Adrenal gland (tissue), 12 donors: ENCODE data around the gene RIBC2. TPM values are rescaled to one million over a fixed set of nuclear protein-coding genes. Genes with fewer than 3 reads are reported as not detected.
"Not testable (repeated sequence)": the region's sequence is repeated elsewhere in the genome, so short reads cannot be mapped to it uniquely, and the experiment has no call there.

Experiments
- DNase-seq, 7 donors: peaks; one replicate each; pipeline ENCODE4 v3.0.0-alpha.2; 2019 to 2020
- H3K27ac ChIP-seq, 5 donors: fragments of 200-600 bp; sonication (generic) in 4 of 5; 1 replicate in 3 of 5; 2 replicates in 2 of 5; pipeline versions ENCODE4 v1.5.1 to v1.8.0; 2016 to 2020; ENCODE audit warnings: mild to moderate bottlenecking in 1 of 5
- H3K27me3 ChIP-seq: fragments of 200-600 bp; 2 replicates; pipeline ENCODE4 v1.8.0; 2021
- H3K36me3 ChIP-seq, 2 donors: fragments of 200-600 bp; replicated peaks in 1 of 2; 1 replicate in 1 of 2; 2 replicates in 1 of 2; pipeline versions ENCODE4 v1.5.1 to v1.8.0; 2018 to 2022
- H3K4me1 ChIP-seq, 2 donors: fragments of 200-600 bp; replicated peaks in 1 of 2; 1 replicate in 1 of 2; 2 replicates in 1 of 2; pipeline versions ENCODE4 v1.5.1 to v1.8.0; 2018 to 2021
- H3K4me3 ChIP-seq, 4 donors: fragments of 200-600 bp; sonication (generic) in 3 of 4; one replicate each; pipeline ENCODE4 v1.5.1; 2016 to 2018
- H3K9me3 ChIP-seq, 3 donors: fragments of 200-600 bp; sonication (generic) in 1 of 3; replicated peaks in 1 of 3; 1 replicate in 2 of 3; 2 replicates in 1 of 3; pipeline versions ENCODE4 v1.5.1 to v1.8.0; 2016 to 2021
- CTCF ChIP-seq, 6 experiments: fragments of 450-650 bp in 4 of 6; fragments of 200-600 bp in 2 of 6; sonication (generic) in 1 of 6; IDR thresholded peaks; 1 replicate in 5 of 6; 2 replicates in 1 of 6; pipeline versions ENCODE4 v1.5.1 to v1.8.0; 2016 to 2021; ENCODE audit warnings: antibody characterized with exemption in 6 of 6, mild to moderate bottlenecking in 2 of 6, moderate library complexity in 1 of 6
- POLR2A ChIP-seq, 2 donors: fragments of 450-650 bp; IDR thresholded peaks; one replicate each; pipeline ENCODE4 v1.6.1; 2017; ENCODE audit warnings: antibody characterized with exemption in 2 of 2, mild to moderate bottlenecking in 2 of 2, moderate library complexity in 1 of 2
- WGBS, 4 donors: extraction: QIAGEN DNeasy Blood & Tissue Kit in 2 of 4; methylation state at CpG; one replicate each; pipeline versions ENCODE4 v1.1.5 to v1.1.7; 2013 to 2017; 5-methylcytosine and 5-hydroxymethylcytosine counted together
- intact Hi-C, 2 donors: fragments of 100-400 bp; cut with DNase I; formaldehyde crosslinking; loops; one replicate each; pipeline versions ENCODE4 v1.14.1 to v1.15.0; 2022 to 2023
- polyA plus RNA-seq, 3 donors: library from polyadenylated mRNA; stranded (reverse); fragments of 200-250 nt in 2 of 3; fragments of 350-450 nt in 1 of 3; fragmentation: Illumina TruSeq in 1 of 3; extraction: RNeasy Lipid Tissue Mini Kit (QIAGEN cat#74804) in 1 of 3; gene quantifications; one replicate each; pipeline ENCODE4 v1.2.3, GENCODE V29; 2013 to 2014
- total RNA-seq, 9 donors: library from RNA; depleted of rRNA in 4 of 9; stranded (reverse); fragments of >200 nt in 4 of 9; fragments of 120-200 nt in 1 of 9; fragmentation: NEBNext Ultra II Directional in 1 of 9; extraction: Animal tissue kit (Norgen Biotek cat#: 25700) in 1 of 9; gene quantifications; one replicate each; pipeline versions ENCODE4 v1.1.0 to v1.2.4, GENCODE V29; 2013 to 2023
- donor health status: healthy with polysubstance abuse.
- donor health status: Bipolar disorder and iron deficiency.
- donor health status: DM: yes; HTN: yes; CAD: no.
- donor health status: DM: no; HTN: no; CAD: no.
- donor health status: DM: no; HTN: no; CAD: no.
- donor health status: DM: yes; HTN: yes; CAD: no.

RIBC2 gene
- total and polyA plus RNA-seq, 12 donors = 0.14 to 1.3 (median 0.33) TPM; not detected in 2

- H3K4me1 ChIP-seq = peaks cover 0 to 5% of the 10 kb centered on the region in 2 donors
- H3K27me3 ChIP-seq = no peaks in the 10 kb centered on the region
- TF ChIP-seq CTCF (IDR thresholded peaks at IDR 0.05) (no peak), POLR2A (IDR thresholded peaks at IDR 0.05) (no peak)
- H3K36me3 ChIP-seq = no peaks in the 10 kb centered on the region
- WGBS, 4 donors = 77 to 95% (median 87%) methylated on average over 7 to 19 of the region's 19 CpGs
- no peaks in the 10 kb centered on the region for H3K9me3 ChIP-seq
- no peak overlapping the region for H3K4me3 ChIP-seq
- no peak for DNase-seq
- no peak overlapping the region for H3K27ac ChIP-seq
- intact Hi-C loops = loop anchor here (5.0 to 10.0 kb wide), 3 partner anchors 159 to 326 kb away; no protein-coding TSS in a partner anchor
These were observed 17.4 kb downstream of the RIBC2 start for GRCh38 chr22:45430871-45431270.

GRCh38 chr22:45434981-45435380 is 21.5 kb downstream of the RIBC2 start:
- no peaks in the 10 kb centered on the region for H3K36me3 ChIP-seq
- H3K4me3 ChIP-seq = no peak overlapping the region
- no peaks in the 10 kb centered on the region for H3K9me3 ChIP-seq
- H3K27me3 ChIP-seq = peaks cover 3% of the 10 kb centered on the region
- DNase-seq = no peak
- TF ChIP-seq POLR2A (IDR thresholded peaks at IDR 0.05) (no peak), CTCF (IDR thresholded peaks at IDR 0.05) (no peak)
- WGBS, 4 donors = 75 to 84% (median 80%) methylated on average over 4 to 6 of the region's 6 CpGs
- H3K27ac ChIP-seq = peak overlapping the region in 1 of 5 donors; percentile 69
- H3K4me1 ChIP-seq = peaks cover 0 to 5% of the 10 kb centered on the region in 2 donors
- intact Hi-C loops = loop anchor here (2.0 to 10.0 kb wide), 4 partner anchors 163 to 330 kb away; no protein-coding TSS in a partner anchor

GRCh38 chr22:45435544-45436139 is 22.1 kb downstream of the RIBC2 start:
- intact Hi-C loops = loop anchor here in 1 of 2 donors (2.0 to 10.0 kb wide), 2 partner anchors 165 to 331 kb away; no protein-coding TSS in a partner anchor
- Histone ChIP-seq H3K9me3 (no peaks in the 10 kb centered on the region), H3K36me3 (no peaks in the 10 kb centered on the region), H3K27ac (peak overlapping the region in 2 of 5 donors; percentile 51 to 69), H3K4me1 (peaks cover 0 to 5% of the 10 kb centered on the region in 2 donors), H3K4me3 (no peak overlapping the region), H3K27me3 (peaks cover 4% of the 10 kb centered on the region)
- peak; percentile 84 to 96 (median 91) for DNase-seq
- TF ChIP-seq POLR2A (IDR thresholded peaks at IDR 0.05) = no peak
- peak; percentile 95 to 98 (median 98) for TF ChIP-seq CTCF (IDR thresholded peaks at IDR 0.05)
- 2 to 5% (median 3%) methylated on average over 19 to 20 of the region's 20 CpGs for whole genome bisulfite sequencing, 4 donors

- not testable (repeated sequence) for H3K4me1 ChIP-seq, H3K36me3 ChIP-seq, H3K27me3 ChIP-seq, DNase-seq, H3K9me3 ChIP-seq, H3K27ac ChIP-seq, H3K4me3 ChIP-seq
- intact Hi-C loops = loop anchor here in 1 of 2 donors (10.0 kb wide), 1 partner anchor 332 kb away; no protein-coding TSS in a partner anchor
- WGBS, 4 donors = 73 to 96% (median 82%) methylated on average over 7 to 34 of the region's 34 CpGs
These were observed 23.5 kb downstream of the RIBC2 start for GRCh38 chr22:45436871-45437517.
